OCI-LY7 (cell line): ENCODE measurements around the gene CPEB4.

ENCODE experiments used
- CTCF ChIP-seq: fragments of 200-600 bp; sonication (generic); conservative IDR thresholded peaks from 2 replicates; pipeline ENCODE4 v1.5.1; 2014; ENCODE audit warnings: mild to moderate bottlenecking, antibody characterized with exemption, low read length, moderate library complexity, mixed read lengths
- EZH2phosphoT487 ChIP-seq: fragments of 200-600 bp; sonication (generic); IDR thresholded peaks from 2 replicates; pipeline ENCODE4 v1.6.1; 2018; ENCODE audit warnings: low read depth, borderline replicate concordance, mild to moderate bottlenecking, mixed run types, antibody characterized with exemption, low read length, moderate library complexity, mixed read lengths

- TF ChIP-seq CTCF (no peak), EZH2phosphoT487 (no peak)
Measured at GRCh38 chr5:173884402-173885053, 3.6 kb upstream of the CPEB4 start.
